SH-SY5Y (cell line): ENCODE measurements around the gene QRICH1.

Experiments
- GATA2 ChIP-seq: IDR thresholded peaks from 2 replicates; pipeline ENCODE4 v1.6.1; 2011; ENCODE audit warnings: mild to moderate bottlenecking, low read depth, low read length
- GATA3 ChIP-seq: IDR thresholded peaks from 2 replicates; pipeline ENCODE4 v1.6.1; 2011; ENCODE audit warnings: low read depth, mild to moderate bottlenecking, low read length, moderate library complexity

DNA sequence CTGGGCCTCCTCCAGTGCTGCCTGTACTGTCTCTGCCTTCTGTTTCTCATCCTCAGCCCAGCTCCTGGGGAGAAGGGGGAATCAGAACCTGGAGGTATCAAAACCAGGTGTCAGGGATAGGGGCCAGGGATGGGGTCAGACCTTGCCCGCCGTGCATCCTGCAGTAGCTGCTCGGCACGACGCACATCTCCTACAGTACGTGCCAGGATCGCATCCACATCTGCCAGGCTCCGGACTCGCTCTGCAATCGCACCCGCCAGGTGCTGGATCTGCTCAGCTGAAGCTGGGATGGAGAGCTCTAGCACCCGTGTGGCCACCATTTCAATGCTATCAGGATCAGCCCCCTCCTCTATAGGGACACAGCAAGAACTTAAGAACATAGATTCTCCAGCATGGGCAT, 28.2 kb upstream of the QRICH1 start:
- TF ChIP-seq GATA2 (no peak), GATA3 (no peak)
